IPS-20b (cell line): Measurements from ENCODE around the gene TDRD15.

Experiments
- H3K27ac ChIP-seq: one replicate; pipeline ENCODE4 v1.5.1; 2013; ENCODE audit warnings: low read length
- H3K27me3 ChIP-seq: 2 replicates; pipeline ENCODE4 v1.6.1; 2013; ENCODE audit warnings: mild to moderate bottlenecking, low read length, inconsistent platforms; ENCODE audit not compliant: insufficient read depth
- H3K36me3 ChIP-seq: 2 replicates; pipeline ENCODE4 v1.6.1; 2013; ENCODE audit warnings: low read depth, mild to moderate bottlenecking, inconsistent platforms, low read length, moderate library complexity; ENCODE audit not compliant: insufficient read depth
- H3K4me1 ChIP-seq: 2 replicates; pipeline ENCODE4 v1.6.1; 2013; ENCODE audit warnings: mild to moderate bottlenecking, control low read depth, inconsistent platforms, low read length, moderate library complexity; ENCODE audit not compliant: insufficient read depth
- H3K4me3 ChIP-seq: 2 replicates; pipeline ENCODE4 v1.5.1; 2013; ENCODE audit warnings: mild to moderate bottlenecking, low read length, inconsistent platforms
- H3K9ac ChIP-seq: 2 replicates; pipeline ENCODE4 v1.6.1; 2013; ENCODE audit warnings: low read depth, mild to moderate bottlenecking, inconsistent platforms, low read length, moderate library complexity
- H3K9me3 ChIP-seq: 2 replicates; pipeline ENCODE4 v1.6.1; 2013; ENCODE audit warnings: mild to moderate bottlenecking, low read depth, low read length, inconsistent platforms; ENCODE audit not compliant: insufficient read depth

TDRD15 gene

DNA sequence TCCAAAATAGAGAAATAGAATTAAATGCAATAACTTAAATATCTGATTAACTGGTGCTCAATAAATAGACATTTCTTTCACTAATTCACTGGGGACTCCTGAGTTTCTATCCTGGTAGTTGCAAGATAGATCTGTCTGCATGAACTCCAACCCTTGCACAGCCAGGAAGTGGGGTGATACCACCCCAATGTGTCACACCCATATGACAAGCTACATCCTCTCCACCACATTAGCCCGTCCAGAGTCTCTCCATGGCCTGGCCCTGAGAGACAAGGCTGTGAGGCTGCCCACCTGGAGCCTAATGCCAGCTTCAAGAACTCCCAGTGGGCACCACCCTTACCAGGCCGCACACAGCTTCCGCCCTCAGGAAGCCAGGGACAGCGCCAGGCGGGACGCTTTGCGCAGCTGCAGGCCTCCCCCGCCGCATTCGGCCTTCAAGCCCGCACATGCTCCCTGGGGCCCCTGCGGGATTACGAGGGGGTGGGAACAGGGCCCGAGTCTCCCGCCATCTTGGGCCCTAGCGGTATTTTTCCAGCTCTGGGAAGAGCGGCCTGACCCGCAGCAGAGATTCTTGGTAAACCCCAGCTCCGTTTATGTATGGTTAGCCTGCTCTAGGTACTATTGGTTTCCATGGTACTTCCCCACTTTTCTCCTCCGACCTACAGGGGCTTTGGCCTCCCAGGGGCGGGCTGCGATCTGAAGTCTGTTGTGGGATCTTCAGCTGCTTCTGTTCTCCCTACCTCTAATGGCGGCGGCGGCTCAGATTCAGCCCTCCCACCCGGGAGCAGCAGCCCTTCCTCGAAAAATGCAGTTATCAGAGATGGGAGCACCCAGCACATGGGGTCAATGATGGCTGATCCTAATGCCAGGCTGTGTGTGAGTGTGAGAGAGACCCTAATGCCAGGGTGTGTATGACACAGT, at the start of gene TDRD15:
Gene TDRD15 (plus strand): TSS at position 496 of the 921 bp plus-strand sequence. CDS start 13,500 bp downstream, outside the sequence.
- Histone ChIP-seq H3K4me1 (no peaks in the 10 kb centered on the region), H3K9ac (no peak within 1 kb of the TSS), H3K27ac (no peak within 1 kb of the TSS), H3K27me3 (no peaks in the 10 kb centered on the region), H3K4me3 (no peak within 1 kb of the TSS), H3K36me3 (no peaks in the 10 kb centered on the region), H3K9me3 (no peaks in the 10 kb centered on the region)

DNA sequence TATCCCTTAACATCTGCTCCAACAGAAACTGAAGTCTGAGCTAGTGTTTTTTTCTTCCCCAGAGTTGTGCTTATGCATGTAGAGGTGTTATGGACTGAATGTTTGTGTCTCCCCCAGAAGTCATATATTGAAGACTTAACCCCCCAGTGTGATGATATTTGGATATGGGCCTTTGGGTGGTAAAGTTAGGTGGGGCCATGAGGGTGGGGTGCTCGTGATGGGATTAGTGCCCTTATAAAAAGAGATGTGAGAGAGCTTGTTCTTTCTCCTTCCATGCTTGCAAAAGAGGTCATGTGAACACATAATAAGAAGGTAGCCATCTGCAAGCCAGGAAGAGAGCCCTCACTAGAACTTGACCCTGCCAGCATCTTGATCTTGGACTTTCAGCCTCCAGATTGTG, 45.5 kb upstream of the TDRD15 start:
- no peaks in the 10 kb centered on the region for H3K27me3 ChIP-seq
- H3K27ac ChIP-seq = no peak overlapping the region
- H3K4me3 ChIP-seq = no peak overlapping the region
- no peaks in the 10 kb centered on the region for H3K36me3 ChIP-seq
- no peaks in the 10 kb centered on the region for H3K4me1 ChIP-seq
- H3K9me3 ChIP-seq = no peaks in the 10 kb centered on the region
- no peak overlapping the region for H3K9ac ChIP-seq

DNA sequence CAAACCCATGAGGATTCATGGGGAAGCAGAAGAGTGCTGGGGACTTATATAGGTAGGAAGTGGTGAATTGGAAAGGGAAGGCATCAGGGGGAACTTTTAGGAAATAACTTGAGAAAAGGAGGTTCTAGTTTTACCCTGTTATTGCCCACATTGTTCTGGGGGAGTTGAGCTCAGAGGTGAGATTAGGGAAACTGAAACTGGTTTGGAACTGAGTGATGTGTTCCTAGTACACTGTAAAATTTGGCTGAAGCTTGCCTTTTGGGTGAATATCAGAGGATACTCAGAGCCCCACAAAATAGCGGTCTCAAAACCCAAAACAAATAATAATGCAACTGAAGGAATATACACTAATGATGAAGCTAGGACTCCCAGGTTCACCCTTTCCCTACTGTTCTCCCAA, 40.3 kb upstream of the TDRD15 start:
- H3K9ac ChIP-seq = no peak overlapping the region; the same call in 1 of the 2 replicates

DNA sequence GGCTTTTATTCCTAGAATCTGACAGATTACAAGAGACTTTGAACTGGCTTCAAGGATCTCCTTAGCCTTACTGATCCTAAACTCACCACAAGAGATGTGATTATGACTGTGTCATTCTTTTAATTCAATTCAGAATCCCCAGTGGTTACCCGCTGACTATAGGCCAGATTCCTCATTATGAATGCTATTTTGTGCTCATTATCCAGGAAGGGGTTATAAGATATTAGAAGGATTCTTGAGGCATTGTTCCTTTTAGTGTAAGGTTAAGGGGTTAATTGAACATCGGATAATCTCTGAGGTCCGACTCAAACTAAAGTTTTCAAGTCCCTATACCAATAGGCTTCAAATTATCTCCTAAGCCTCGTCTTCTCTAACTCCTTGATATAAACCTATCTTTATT, 39.4 kb upstream of the TDRD15 start:
- Histone ChIP-seq H3K27ac (no peak overlapping the region), H3K27me3 (no peaks in the 10 kb centered on the region)

More for the DNA sequence above, 40.3 kb upstream of the TDRD15 start:
- Histone ChIP-seq H3K36me3 (no peaks in the 10 kb centered on the region), H3K4me3 (no peak overlapping the region), H3K4me1 (no peaks in the 10 kb centered on the region), H3K27me3 (no peaks in the 10 kb centered on the region), H3K27ac (no peak overlapping the region), H3K9me3 (no peaks in the 10 kb centered on the region)

DNA sequence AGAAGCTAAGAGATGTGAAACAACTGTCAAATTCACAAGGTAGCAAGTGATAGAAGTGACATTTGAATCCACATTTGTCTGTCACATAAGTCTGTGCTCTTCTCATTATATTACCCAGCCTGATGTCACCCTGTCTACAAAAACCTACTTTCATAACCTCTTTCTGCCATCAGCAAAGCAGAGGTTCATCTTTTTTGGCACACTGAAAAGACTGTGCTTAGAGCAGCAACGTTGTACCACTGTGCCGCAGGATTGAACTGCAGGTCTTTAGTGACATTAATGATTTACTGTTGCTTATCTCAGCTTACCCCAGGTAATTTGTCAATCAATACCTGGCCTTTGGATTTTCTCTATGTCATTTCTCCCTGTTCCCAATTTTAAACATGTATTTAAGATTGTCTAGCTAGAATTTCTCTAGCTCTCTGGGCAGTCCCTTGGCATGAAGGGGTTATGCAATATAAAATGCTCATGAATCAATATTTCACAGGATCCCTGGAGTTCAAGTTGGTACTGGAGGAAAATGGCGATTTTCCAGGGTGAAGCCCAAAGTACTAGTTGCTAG, 31.4 kb upstream of the TDRD15 start:
- no peaks in the 10 kb centered on the region for H3K27me3 ChIP-seq
- H3K4me1 ChIP-seq = no peaks in the 10 kb centered on the region
- no peak overlapping the region for H3K4me3 ChIP-seq
- no peak overlapping the region for H3K27ac ChIP-seq
- H3K36me3 ChIP-seq = no peaks in the 10 kb centered on the region
- H3K9ac ChIP-seq = no peak overlapping the region
- no peaks in the 10 kb centered on the region for H3K9me3 ChIP-seq

More for the DNA sequence above, 39.4 kb upstream of the TDRD15 start:
- Histone ChIP-seq H3K9me3 (no peaks in the 10 kb centered on the region), H3K9ac (no peak overlapping the region), H3K4me1 (no peaks in the 10 kb centered on the region), H3K36me3 (no peaks in the 10 kb centered on the region), H3K4me3 (no peak overlapping the region)

DNA sequence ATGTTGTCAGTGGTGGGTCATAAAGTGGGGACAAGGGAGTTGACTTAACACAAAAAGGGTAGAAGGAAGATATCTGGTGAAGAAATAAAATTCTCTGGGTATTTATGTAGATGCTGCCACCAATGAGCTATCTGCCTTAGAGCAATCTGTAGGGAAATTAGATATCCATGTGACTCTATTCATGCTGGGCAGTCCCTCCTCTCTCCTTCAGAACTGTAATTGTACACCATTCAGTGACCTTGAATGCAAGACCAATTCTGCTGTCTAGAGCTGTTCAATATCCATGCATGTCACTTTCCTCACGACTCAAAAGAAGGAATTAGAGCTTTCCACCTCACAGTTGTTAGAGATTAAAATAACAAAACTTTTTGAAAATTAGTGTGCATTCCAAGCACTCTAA, 28.6 kb upstream of the TDRD15 start:
- Histone ChIP-seq H3K4me3 (no peak overlapping the region), H3K27ac (no peak overlapping the region), H3K4me1 (no peaks in the 10 kb centered on the region; the same call in 1 of the 2 replicates), H3K27me3 (no peaks in the 10 kb centered on the region), H3K36me3 (no peaks in the 10 kb centered on the region), H3K9me3 (no peaks in the 10 kb centered on the region), H3K9ac (no peak overlapping the region)

DNA sequence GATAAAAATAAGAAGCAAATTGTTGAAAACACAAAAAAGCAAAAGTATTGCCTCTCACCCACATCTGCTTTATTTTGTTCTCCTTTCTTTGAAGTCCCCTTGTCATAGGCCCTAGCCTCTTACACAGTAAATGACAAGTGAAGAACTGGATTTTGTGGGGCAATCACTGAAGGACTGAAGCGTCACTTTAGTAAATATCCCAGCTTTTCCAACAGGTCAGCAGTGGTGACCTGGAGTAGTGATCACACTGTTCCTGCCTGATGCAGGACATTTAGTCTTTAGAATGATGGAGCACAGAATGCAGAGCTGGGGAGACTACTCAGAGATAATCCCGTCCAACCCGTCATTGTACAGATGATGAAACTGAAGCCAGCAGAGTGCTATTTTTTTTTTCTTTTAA, 28.1 kb upstream of the TDRD15 start:
- no peaks in the 10 kb centered on the region for H3K27me3 ChIP-seq
- no peaks in the 10 kb centered on the region; the same call in 1 of the 2 replicates for H3K4me1 ChIP-seq
- H3K36me3 ChIP-seq = no peaks in the 10 kb centered on the region
- no peaks in the 10 kb centered on the region for H3K9me3 ChIP-seq
- H3K27ac ChIP-seq = no peak overlapping the region
- no peak overlapping the region for H3K9ac ChIP-seq
- no peak overlapping the region for H3K4me3 ChIP-seq

DNA sequence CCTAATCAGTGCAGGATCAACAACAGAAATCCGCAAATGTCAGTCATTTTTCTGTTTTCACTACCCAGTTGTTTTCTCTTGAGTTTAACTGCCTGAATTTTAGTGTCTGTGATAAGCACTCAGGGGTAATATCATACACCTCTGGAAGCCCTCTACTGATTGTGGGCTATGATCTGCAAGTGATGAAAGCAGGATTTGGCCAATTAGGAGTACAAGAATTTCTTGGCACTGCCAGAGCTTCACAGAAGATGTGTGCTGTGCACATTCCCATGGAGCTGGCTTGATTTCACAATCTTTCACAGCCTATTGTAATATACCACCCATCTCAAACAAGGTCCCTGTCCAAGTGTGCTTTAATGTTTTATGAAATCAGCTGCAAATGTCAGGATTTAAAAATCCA, 27.3 kb upstream of the TDRD15 start:
- Histone ChIP-seq H3K27ac (no peak overlapping the region), H3K27me3 (no peaks in the 10 kb centered on the region), H3K9me3 (no peaks in the 10 kb centered on the region), H3K9ac (no peak overlapping the region), H3K4me1 (no peaks in the 10 kb centered on the region; the same call in 1 of the 2 replicates), H3K36me3 (no peaks in the 10 kb centered on the region), H3K4me3 (no peak overlapping the region)

DNA sequence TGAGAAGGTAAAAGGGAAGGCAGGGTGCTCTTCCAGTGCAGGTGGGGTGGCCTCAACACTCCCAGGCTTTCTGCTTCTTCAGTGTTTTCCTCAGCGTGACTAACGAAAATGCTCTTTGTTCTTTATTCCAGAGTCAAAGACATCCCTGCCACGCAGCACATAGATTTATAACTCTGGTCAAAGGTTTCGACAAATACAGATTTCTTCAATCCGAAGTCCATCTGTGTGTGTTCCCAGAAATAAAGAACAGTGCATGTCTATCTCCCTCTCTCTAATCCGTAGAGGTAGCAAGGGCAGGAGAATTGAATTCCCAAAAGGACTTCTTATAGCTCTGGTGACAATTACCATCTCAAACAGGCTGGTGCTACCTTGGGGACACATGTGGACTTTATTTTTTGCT, 26.4 kb upstream of the TDRD15 start:
- Histone ChIP-seq H3K4me1 (no peaks in the 10 kb centered on the region; the same call in 1 of the 2 replicates), H3K4me3 (no peak overlapping the region), H3K9me3 (no peaks in the 10 kb centered on the region), H3K36me3 (no peaks in the 10 kb centered on the region), H3K27me3 (no peaks in the 10 kb centered on the region), H3K9ac (no peak overlapping the region), H3K27ac (no peak overlapping the region)

DNA sequence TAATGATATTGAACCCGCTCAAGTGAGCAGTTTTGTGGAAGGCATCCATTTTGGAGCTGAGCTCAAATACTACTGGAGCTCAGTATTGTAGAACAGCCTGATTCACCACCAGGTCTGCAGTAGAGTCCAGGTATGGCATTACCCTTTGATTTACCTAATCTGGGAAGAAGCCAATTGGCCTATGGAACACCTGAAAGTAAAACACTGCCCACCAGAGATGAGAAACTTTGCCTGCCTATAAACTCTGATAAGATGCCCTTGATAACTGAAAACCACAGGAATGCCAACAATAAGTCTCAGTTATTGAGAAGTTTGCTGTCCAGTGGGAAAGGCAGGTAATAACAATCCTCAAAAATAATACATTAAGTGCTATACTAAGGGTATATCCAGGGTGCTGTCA, 25.5 kb upstream of the TDRD15 start:
- H3K27ac ChIP-seq = no peak overlapping the region
- H3K9me3 ChIP-seq = no peaks in the 10 kb centered on the region
- H3K36me3 ChIP-seq = no peaks in the 10 kb centered on the region
- no peak overlapping the region for H3K9ac ChIP-seq
- peaks cover 2% of the 10 kb centered on the region; the same call in 1 of the 2 replicates for H3K4me1 ChIP-seq
- no peak overlapping the region for H3K4me3 ChIP-seq
- no peaks in the 10 kb centered on the region for H3K27me3 ChIP-seq

DNA sequence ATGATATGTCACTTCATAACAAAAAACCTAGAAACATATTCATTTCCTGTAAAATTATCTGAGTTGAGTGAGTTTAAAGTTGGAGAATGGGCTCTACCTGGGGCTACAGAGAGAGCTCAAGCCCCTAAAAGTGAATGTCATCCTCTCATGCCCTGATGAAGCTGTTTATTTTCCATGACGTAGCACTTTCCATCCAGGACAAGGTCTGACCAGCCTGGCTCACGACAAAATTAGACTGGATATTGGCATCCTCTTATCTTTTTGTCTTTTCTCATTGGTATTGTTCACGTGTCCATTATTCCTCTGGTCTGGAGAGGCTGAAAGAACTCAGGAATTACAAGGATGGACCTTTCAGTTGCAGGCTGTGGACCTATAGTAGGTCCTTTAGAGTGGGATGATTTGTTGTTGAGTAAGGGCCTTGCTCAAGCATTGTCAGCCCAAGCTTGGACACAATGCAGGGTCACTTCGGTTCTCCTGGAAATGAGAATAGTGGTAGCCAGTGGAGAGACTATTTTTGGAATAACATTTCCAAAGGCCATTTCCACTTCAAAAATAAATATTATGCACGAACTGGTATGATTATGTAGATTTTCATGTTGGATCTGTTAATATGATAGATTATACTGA, 24.4 kb upstream of the TDRD15 start:
- H3K4me1 ChIP-seq = peaks cover 13% of the 10 kb centered on the region; the same call in 1 of the 2 replicates

More for the DNA sequence above, 24.4 kb upstream of the TDRD15 start:
- Histone ChIP-seq H3K9ac (no peak overlapping the region), H3K36me3 (no peaks in the 10 kb centered on the region), H3K9me3 (no peaks in the 10 kb centered on the region), H3K27me3 (no peaks in the 10 kb centered on the region), H3K27ac (no peak overlapping the region), H3K4me3 (no peak overlapping the region)
